ENCODE results near the gene KCNF1.

Gene KCNF1

DNA sequence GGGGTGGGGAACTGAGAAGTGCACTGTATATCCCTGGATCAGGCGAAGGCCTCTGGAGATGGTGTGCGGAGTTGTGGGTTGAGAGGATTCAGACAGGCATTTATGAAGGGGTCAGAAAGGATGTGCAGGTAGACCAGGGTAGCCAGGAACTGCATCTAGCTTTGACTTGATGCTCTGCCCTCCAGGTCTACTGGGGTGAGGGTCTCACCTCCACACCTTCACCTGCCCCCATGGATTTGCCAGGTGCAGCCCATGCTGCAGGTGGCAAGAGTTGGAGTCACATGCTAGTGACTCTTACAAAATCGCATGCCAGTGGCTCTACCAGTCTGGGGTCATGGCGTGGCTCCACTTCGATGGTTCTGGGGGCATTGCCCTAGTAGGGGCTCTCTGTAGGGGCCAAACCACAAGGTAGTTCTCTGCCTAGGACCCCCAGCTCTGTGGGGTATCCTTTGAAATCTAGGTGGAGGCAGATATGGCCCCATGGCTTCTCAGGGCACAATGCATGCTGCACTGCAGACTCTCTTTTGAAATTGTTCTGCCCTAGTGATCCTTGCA lies 18.9 kb upstream of the KCNF1 start:
- Histone ChIP-seq H3K27ac (ENCODE audit: low read depth, low read length) (no peak overlapping the region), H3K9me3 (ENCODE audit: insufficient read depth, low read depth, low read length) (no peaks in the 10 kb centered on the region), H3K4me3 (ENCODE audit: low read length) (no peak overlapping the region), H3K27me3 (ENCODE audit: insufficient read depth, low read length) (no peaks in the 10 kb centered on the region), H3K36me3 (ENCODE audit: insufficient read depth, low read length) (no peaks in the 10 kb centered on the region), H3K4me1 (ENCODE audit: insufficient read depth, low read length) (0 out of 2 replicates have a peak, but pooled peaks cover 4% of the 10 kb centered on the region), H3K9ac (ENCODE audit: low read depth, low read length) (no peak overlapping the region)
- WGBS: 74% methylated on average over 5 of the region's 5 CpGs

- Histone ChIP-seq H3K36me3 (ENCODE audit: insufficient read depth, low read length) (no peaks in the 10 kb centered on the region), H3K4me3 (ENCODE audit: low read length) (no peak overlapping the region), H3K9me3 (ENCODE audit: insufficient read depth, low read depth, low read length) (no peaks in the 10 kb centered on the region), H3K9ac (ENCODE audit: low read depth, low read length) (no peak overlapping the region), H3K4me1 (ENCODE audit: insufficient read depth, low read length) (0 out of 2 replicates have a peak, but pooled peaks cover 4% of the 10 kb centered on the region), H3K27ac (ENCODE audit: low read depth, low read length) (no peak overlapping the region), H3K27me3 (ENCODE audit: insufficient read depth, low read length) (no peaks in the 10 kb centered on the region)
- 72% methylated on average over 4 of the region's 4 CpGs for WGBS
Measured at GRCh38 chr2:10894264-10894935, 17.3 kb upstream of the KCNF1 start.

GRCh38 chr2:10895231-10895630 lies 16.5 kb upstream of the KCNF1 start:
- no peak overlapping the region for H3K9ac ChIP-seq (ENCODE audit: low read depth, low read length)
- no peaks in the 10 kb centered on the region for H3K9me3 ChIP-seq (ENCODE audit: insufficient read depth, low read depth, low read length)
- no peaks in the 10 kb centered on the region for H3K27me3 ChIP-seq (ENCODE audit: insufficient read depth, low read length)
- WGBS: 96% methylated on average over 2 of the region's 2 CpGs
- H3K4me3 ChIP-seq (ENCODE audit: low read length): no peak overlapping the region
- H3K27ac ChIP-seq (ENCODE audit: low read depth, low read length): no peak overlapping the region
- H3K4me1 ChIP-seq (ENCODE audit: insufficient read depth, low read length): 0 out of 2 replicates have a peak, but pooled peaks cover 4% of the 10 kb centered on the region
- H3K36me3 ChIP-seq (ENCODE audit: insufficient read depth, low read length): no peaks in the 10 kb centered on the region

- 0 out of 2 replicates have a peak, but pooled peaks cover 4% of the 10 kb centered on the region for H3K4me1 ChIP-seq (ENCODE audit: insufficient read depth, low read length)
- H3K27ac ChIP-seq (ENCODE audit: low read depth, low read length): no peak overlapping the region
- H3K4me3 ChIP-seq (ENCODE audit: low read length): no peak overlapping the region
- H3K36me3 ChIP-seq (ENCODE audit: insufficient read depth, low read length): no peaks in the 10 kb centered on the region
- H3K27me3 ChIP-seq (ENCODE audit: insufficient read depth, low read length): no peaks in the 10 kb centered on the region
- H3K9me3 ChIP-seq (ENCODE audit: insufficient read depth, low read depth, low read length): no peaks in the 10 kb centered on the region
- no peak overlapping the region for H3K9ac ChIP-seq (ENCODE audit: low read depth, low read length)
- 98% methylated on average over 4 of the region's 4 CpGs for WGBS
Measured at GRCh38 chr2:10897956-10898355, 13.8 kb upstream of the KCNF1 start.

GRCh38 chr2:10900216-10901109 lies 11.3 kb upstream of the KCNF1 start:
- H3K36me3 ChIP-seq (ENCODE audit: insufficient read depth, low read length): no peaks in the 10 kb centered on the region
- H3K27ac ChIP-seq (ENCODE audit: low read depth, low read length): no peak overlapping the region
- H3K4me3 ChIP-seq (ENCODE audit: low read length): no peak overlapping the region
- H3K4me1 ChIP-seq (ENCODE audit: insufficient read depth, low read length): no peaks in the 10 kb centered on the region
- no peak overlapping the region for H3K9ac ChIP-seq (ENCODE audit: low read depth, low read length)
- no peaks in the 10 kb centered on the region for H3K27me3 ChIP-seq (ENCODE audit: insufficient read depth, low read length)
- WGBS: 95% methylated on average over 9 of the region's 10 CpGs
- peaks cover 5% of the 10 kb centered on the region; the same call in 1 of the 2 replicates for H3K9me3 ChIP-seq (ENCODE audit: insufficient read depth, low read depth, low read length)

- no peaks in the 10 kb centered on the region for H3K36me3 ChIP-seq (ENCODE audit: insufficient read depth, low read length)
- H3K27me3 ChIP-seq (ENCODE audit: insufficient read depth, low read length): no peaks in the 10 kb centered on the region
- H3K9ac ChIP-seq (ENCODE audit: low read depth, low read length): no peak overlapping the region
- peaks cover 5% of the 10 kb centered on the region; the same call in 1 of the 2 replicates for H3K9me3 ChIP-seq (ENCODE audit: insufficient read depth, low read depth, low read length)
- no peak overlapping the region for H3K27ac ChIP-seq (ENCODE audit: low read depth, low read length)
- no peak overlapping the region for H3K4me3 ChIP-seq (ENCODE audit: low read length)
- no peaks in the 10 kb centered on the region for H3K4me1 ChIP-seq (ENCODE audit: insufficient read depth, low read length)
- WGBS: 63% methylated on average over 9 of the region's 12 CpGs
Measured at GRCh38 chr2:10901160-10901939, 10.4 kb upstream of the KCNF1 start.

DNA sequence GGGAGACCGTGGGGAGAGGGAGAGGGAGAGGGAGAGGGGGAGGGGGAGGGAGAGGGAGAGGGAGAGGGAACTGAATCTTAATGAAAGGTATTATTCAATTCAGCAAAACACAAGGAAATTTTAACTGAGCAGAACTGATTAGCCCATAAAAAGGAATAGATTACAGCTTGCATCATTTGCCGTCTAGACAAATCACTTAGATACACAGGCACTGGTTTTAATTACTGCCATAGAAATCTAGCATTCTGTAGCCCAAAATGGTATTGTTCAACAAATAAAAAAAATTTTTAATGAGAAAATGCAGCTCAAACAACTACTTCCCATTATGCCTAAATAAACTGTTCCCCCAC lies 7.9 kb upstream of the KCNF1 start:
- Histone ChIP-seq H3K27me3 (ENCODE audit: insufficient read depth, low read length) (no peaks in the 10 kb centered on the region), H3K36me3 (ENCODE audit: insufficient read depth, low read length) (no peaks in the 10 kb centered on the region), H3K27ac (ENCODE audit: low read depth, low read length) (no peak overlapping the region), H3K4me3 (ENCODE audit: low read length) (no peak overlapping the region), H3K9me3 (ENCODE audit: insufficient read depth, low read depth, low read length) (peaks cover 5% of the 10 kb centered on the region; the same call in 1 of the 2 replicates), H3K4me1 (ENCODE audit: insufficient read depth, low read length) (no peaks in the 10 kb centered on the region), H3K9ac (ENCODE audit: low read depth, low read length) (no peak overlapping the region)
- WGBS: 96% methylated on average over 1 of the region's 2 CpGs

DNA sequence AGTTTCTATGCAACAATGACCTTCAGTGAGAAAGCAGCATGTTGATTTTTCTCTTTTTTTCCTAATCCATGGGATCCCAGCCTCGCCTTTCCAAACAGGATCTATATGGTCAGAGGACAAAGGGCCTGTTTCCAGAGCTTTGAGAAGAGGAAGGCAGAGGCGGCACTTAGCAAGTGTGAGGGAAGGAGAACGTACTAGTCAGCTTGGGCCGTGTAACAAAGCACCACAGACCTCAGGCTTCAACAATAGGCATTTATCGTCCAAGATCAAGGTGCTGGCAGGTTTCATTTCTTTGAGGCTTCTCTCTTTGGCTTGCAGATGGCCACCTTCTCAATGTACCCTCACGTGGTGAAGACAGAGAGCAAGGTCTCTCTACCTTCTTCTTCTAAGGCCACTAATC lies 7.3 kb upstream of the KCNF1 start:
- 89% methylated on average over 6 of the region's 6 CpGs for WGBS
- H3K4me1 ChIP-seq (ENCODE audit: insufficient read depth, low read length): peaks cover 4% of the 10 kb centered on the region; the same call in 1 of the 2 replicates
- H3K27ac ChIP-seq (ENCODE audit: low read depth, low read length): no peak overlapping the region
- H3K27me3 ChIP-seq (ENCODE audit: insufficient read depth, low read length): no peaks in the 10 kb centered on the region
- no peak overlapping the region for H3K4me3 ChIP-seq (ENCODE audit: low read length)
- peaks cover 5% of the 10 kb centered on the region; the same call in 1 of the 2 replicates for H3K9me3 ChIP-seq (ENCODE audit: insufficient read depth, low read depth, low read length)
- no peaks in the 10 kb centered on the region for H3K36me3 ChIP-seq (ENCODE audit: insufficient read depth, low read length)
- no peak overlapping the region for H3K9ac ChIP-seq (ENCODE audit: low read depth, low read length)

- Histone ChIP-seq H3K27ac (ENCODE audit: low read depth, low read length) (no peak overlapping the region), H3K4me1 (ENCODE audit: insufficient read depth, low read length) (peaks cover 10% of the 10 kb centered on the region; the same call in 1 of the 2 replicates), H3K9me3 (ENCODE audit: insufficient read depth, low read depth, low read length) (peaks cover 5% of the 10 kb centered on the region; the same call in 1 of the 2 replicates), H3K4me3 (ENCODE audit: low read length) (no peak overlapping the region), H3K9ac (ENCODE audit: low read depth, low read length) (no peak overlapping the region), H3K36me3 (ENCODE audit: insufficient read depth, low read length) (no peaks in the 10 kb centered on the region), H3K27me3 (ENCODE audit: insufficient read depth, low read length) (peaks cover 3% of the 10 kb centered on the region; the same call in 1 of the 2 replicates)
- 93% methylated on average over 9 of the region's 9 CpGs for WGBS
Measured at GRCh38 chr2:10905006-10905861, 6.5 kb upstream of the KCNF1 start.

GRCh38 chr2:10905862-10906143 lies 5.9 kb upstream of the KCNF1 start:
- no peak overlapping the region for H3K27ac ChIP-seq (ENCODE audit: low read depth, low read length)
- 95% methylated on average over 8 of the region's 8 CpGs for WGBS
- H3K9me3 ChIP-seq (ENCODE audit: insufficient read depth, low read depth, low read length): peaks cover 5% of the 10 kb centered on the region; the same call in 1 of the 2 replicates
- peaks cover 9% of the 10 kb centered on the region for H3K27me3 ChIP-seq (ENCODE audit: insufficient read depth, low read length)
- no peak overlapping the region for H3K9ac ChIP-seq (ENCODE audit: low read depth, low read length)
- H3K36me3 ChIP-seq (ENCODE audit: insufficient read depth, low read length): no peaks in the 10 kb centered on the region
- peaks cover 13% of the 10 kb centered on the region; the same call in 1 of the 2 replicates for H3K4me1 ChIP-seq (ENCODE audit: insufficient read depth, low read length)
- H3K4me3 ChIP-seq (ENCODE audit: low read length): no peak overlapping the region
